Measurements from ENCODE around the gene KRTAP5-9. TPM values are rescaled to one million over a fixed set of nuclear protein-coding genes. Genes with fewer than 3 reads are reported as not detected.
"Not testable (repeated sequence)": the region's sequence is repeated elsewhere in the genome, so short reads cannot be mapped to it uniquely, and the experiment has no call there.

Gene KRTAP5-9
- polyA plus RNA-seq, 2 of the 4 experiments (the other 2 are of a cell fraction), result not detected

DNA sequence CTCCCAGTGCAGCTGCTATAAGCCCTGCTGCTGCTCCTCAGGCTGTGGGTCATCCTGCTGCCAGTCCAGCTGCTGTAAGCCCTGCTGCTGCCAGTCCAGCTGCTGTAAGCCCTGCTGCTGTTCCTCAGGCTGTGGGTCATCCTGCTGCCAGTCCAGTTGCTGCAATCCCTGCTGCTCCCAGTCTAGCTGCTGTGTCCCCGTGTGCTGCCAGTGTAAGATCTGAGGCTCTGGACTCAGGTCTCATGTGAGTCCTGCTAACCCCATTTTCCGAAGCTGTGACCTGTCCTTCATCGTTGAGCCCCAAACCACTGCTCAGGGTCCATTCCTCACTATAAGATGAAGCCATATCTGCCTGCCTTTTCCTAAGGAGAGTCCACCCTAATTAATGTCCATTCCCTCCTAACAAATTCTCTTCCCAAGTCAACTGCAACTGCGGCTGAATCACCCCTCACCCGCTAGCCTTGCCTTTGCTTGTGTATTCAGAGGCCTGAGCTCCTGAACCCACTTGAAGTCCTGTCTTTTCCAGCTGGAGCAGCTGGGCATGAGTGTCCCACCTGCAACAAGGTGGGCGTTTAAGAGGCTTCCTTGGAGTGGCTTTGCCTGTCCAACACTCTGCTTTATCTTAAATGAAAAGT, 20.5 kb upstream of the KRTAP5-9 start (continued):
- TF ChIP-seq, protein P1, sequence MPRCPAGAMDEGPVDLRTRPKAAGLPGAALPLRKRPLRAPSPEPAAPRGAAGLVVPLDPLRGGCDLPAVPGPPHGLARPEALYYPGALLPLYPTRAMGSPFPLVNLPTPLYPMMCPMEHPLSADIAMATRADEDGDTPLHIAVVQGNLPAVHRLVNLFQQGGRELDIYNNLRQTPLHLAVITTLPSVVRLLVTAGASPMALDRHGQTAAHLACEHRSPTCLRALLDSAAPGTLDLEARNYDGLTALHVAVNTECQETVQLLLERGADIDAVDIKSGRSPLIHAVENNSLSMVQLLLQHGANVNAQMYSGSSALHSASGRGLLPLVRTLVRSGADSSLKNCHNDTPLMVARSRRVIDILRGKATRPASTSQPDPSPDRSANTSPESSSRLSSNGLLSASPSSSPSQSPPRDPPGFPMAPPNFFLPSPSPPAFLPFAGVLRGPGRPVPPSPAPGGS (IDR thresholded peaks at IDR 0.05), result no peak

DNA sequence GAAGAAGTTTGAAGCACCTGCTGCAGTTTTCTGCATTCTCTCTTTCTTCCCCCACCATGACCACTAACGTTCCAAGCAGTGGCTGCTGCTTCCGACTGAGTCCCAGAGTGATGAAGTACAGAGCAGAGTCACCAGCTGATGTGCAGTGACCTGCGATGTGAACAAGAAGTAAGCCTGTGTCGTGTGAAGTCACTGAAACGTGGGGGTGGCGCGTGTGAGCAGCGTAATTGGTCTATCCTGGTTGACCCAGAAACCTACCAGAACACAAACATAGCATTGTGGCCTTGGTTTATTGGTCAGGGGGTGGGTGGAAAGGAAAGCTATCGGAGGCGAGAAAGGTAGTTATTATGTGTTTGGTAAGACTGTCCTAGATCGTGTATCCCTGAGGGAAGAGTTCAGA, 17.6 kb upstream of the KRTAP5-9 start:
- no peak for DNase-seq (ENCODE audit: low read depth in 1 of 2, low spot score in 1 of 2)
- ChIA-PET CTCF (no interaction called here), POLR2A (no interaction called here)
- WGBS (ENCODE audit: missing lambda C conversion rate), result 77% methylated on average over 11 of the region's 11 CpGs
- H3K4me3 ChIP-seq, result no peak overlapping the region
- no peak for FAIRE-seq
- H3K4me2 ChIP-seq, result no peak overlapping the region
- no peak overlapping the region for H3K27ac ChIP-seq
- H3K4me1 ChIP-seq, result peaks cover 13% of the 10 kb centered on the region
- no peak for TF ChIP-seq MYC (IDR thresholded peaks at IDR 0.05; ENCODE audit: borderline replicate concordance, low read length)
- no peak for TF ChIP-seq ZSCAN20 (CRISPR knock-in tag; IDR thresholded peaks at IDR 0.05)
- no peak for TF ChIP-seq HEYL (CRISPR knock-in tag; IDR thresholded peaks at IDR 0.05)
- no peak for TF ChIP-seq EHMT2 (IDR thresholded peaks at IDR 0.05; ENCODE audit: low read depth)
- TF ChIP-seq CEBPB (IDR thresholded peaks at IDR 0.05), result no peak
- TF ChIP-seq POLR2AphosphoS2 (conservative IDR thresholded peaks at IDR 0.05; ENCODE audit: low read length), result no peak
- no peak for TF ChIP-seq HOXB5 (CRISPR knock-in tag; IDR thresholded peaks at IDR 0.05)
- no peak for TF ChIP-seq CBX2 (IDR thresholded peaks at IDR 0.05; ENCODE audit: borderline replicate concordance, low read depth)
- TF ChIP-seq, protein P2, sequence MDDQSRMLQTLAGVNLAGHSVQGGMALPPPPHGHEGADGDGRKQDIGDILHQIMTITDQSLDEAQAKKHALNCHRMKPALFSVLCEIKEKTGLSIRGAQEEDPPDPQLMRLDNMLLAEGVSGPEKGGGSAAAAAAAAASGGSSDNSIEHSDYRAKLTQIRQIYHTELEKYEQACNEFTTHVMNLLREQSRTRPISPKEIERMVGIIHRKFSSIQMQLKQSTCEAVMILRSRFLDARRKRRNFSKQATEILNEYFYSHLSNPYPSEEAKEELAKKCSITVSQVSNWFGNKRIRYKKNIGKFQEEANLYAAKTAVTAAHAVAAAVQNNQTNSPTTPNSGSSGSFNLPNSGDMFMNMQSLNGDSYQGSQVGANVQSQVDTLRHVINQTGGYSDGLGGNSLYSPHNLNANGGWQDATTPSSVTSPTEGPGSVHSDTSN (IDR thresholded peaks at IDR 0.05), result no peak
- TF ChIP-seq, protein P3, sequence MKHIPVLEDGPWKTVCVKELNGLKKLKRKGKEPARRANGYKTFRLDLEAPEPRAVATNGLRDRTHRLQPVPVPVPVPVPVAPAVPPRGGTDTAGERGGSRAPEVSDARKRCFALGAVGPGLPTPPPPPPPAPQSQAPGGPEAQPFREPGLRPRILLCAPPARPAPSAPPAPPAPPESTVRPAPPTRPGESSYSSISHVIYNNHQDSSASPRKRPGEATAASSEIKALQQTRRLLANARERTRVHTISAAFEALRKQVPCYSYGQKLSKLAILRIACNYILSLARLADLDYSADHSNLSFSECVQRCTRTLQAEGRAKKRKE (CRISPR knock-in tag; IDR thresholded peaks at IDR 0.05; ENCODE audit: low read depth), result no peak
- no peak for TF ChIP-seq RCOR1 (IDR thresholded peaks at IDR 0.05; ENCODE audit: low read depth, low read length)
- no peak for TF ChIP-seq ZNF302 (CRISPR knock-in tag; IDR thresholded peaks at IDR 0.05)
- ATAC-seq, result no peak
- no peaks in the 10 kb centered on the region for H3K9me3 ChIP-seq

DNA sequence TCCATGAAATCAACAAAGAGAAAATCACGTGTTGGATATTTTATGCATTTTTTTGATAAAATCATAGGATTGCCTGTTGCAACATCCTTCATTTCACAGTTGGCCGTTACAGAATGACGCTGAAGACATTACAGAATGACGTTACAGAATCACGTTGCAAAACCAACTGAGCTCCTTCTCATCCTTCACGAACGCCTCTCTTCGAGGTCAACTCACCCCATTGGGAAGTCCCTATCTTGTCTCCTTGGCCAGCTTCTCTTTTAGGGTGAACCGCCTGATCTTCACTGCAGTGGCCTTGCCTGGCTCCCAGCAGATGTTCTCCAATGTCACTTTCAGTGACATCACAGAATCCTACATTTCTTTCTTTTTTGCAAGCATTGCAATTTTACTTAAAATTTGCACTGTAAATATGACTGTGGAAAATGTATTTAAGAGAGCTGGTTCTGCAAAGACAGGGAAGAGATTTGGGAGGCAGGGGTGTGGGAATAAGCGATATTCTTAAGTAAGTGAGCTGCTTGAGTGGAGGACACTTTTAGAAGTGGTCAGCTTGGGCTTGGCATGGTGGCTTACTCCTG, 16.1 kb upstream of the KRTAP5-9 start:
- ChIA-PET CTCF (no interaction called here), POLR2A (no interaction called here)
- no peak overlapping the region for H3K4me3 ChIP-seq
- H3K4me1 ChIP-seq, result no peaks in the 10 kb centered on the region
- WGBS (ENCODE audit: missing lambda C conversion rate), result 74% methylated on average over 10 of the region's 10 CpGs
- TF ChIP-seq HOXA7 (CRISPR knock-in tag; IDR thresholded peaks at IDR 0.05) (no peak), MAFK (IDR thresholded peaks at IDR 0.05; ENCODE audit: partially characterized antibody) (peak; percentile 84)
- ATAC-seq (no peak), DNase-seq (ENCODE audit: low read depth in 1 of 2, low spot score in 1 of 2) (no peak), FAIRE-seq (peak; percentile 28)
- no peak overlapping the region for H3K4me2 ChIP-seq
- H3K9me3 ChIP-seq, result no peaks in the 10 kb centered on the region
- no peak overlapping the region for H3K27ac ChIP-seq

DNA sequence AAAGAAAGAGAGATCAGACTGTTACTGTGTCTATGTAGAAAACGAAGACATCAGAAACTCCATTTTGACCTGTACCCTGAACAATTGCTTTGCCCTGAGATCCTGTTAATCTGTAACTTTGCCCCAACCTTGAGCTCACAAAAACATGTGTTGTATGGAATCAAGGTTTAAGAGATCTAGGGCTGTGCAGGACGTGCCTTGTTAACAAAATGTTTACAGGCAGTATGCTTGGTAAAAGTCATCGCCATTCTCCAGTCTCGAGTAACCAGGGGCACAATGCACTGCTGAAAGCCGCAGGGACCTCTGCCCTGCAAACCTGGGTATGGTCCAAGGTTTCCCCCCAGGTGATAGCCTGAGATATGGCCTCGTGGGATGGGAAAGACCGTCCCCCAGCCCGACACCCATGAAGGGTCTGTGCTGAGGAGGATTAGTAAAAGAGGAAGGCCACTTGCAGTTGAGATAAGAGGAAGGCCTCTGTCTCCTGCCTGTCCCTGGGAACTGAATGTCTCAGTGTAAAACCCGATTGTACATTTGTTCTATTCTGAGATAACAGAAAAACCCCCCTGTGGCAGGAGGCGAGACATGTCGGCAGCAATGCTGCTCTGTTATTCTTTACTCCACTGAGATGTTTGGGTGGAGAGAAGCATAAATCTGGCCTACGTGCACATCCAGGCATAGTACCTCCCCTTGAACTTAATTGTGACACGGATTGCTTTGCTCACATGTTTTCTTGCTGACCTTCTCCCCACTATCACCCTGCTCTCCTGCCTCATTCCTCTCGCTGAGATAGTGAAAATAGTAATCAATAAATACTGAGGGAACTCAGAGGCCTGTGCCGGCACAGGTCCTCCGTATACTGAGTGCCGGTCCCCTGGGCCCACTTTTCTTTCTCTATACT, 13.3 kb upstream of the KRTAP5-9 start:
- POLR2A ChIA-PET; H3K27ac ChIP-seq; ATAC-seq; FAIRE-seq; H3K4me3 ChIP-seq; H3K4me2 ChIP-seq; CTCF ChIA-PET; H3K4me1 ChIP-seq; DNase-seq (ENCODE audit: low read depth in 1 of 2, low spot score in 1 of 2); H3K9me3 ChIP-seq: not testable (repeated sequence)
- WGBS (ENCODE audit: missing lambda C conversion rate), result 68% methylated on average over 17 of the region's 17 CpGs
